RWPE1 (cell line): ENCODE results near the gene NMT1.

Experiments used
- CTCF ChIA-PET: fragments of 350-600 bp; sonication (Branson Sonifier 250); formaldehyde crosslinking; extraction: SDS; loops from one replicate; lab custom pipeline; 2021; lab: Yijun Ruan, JAX
- POLR2A ChIA-PET: fragments of 400-600 bp; formaldehyde crosslinking; extraction: SDS; loops from one replicate; lab custom pipeline; 2020; ENCODE audit warnings: antibody characterized with exemption; ENCODE audit not compliant: low non-redundant PET; lab: Yijun Ruan, JAX
- DNase-seq: peaks from one replicate; pipeline ENCODE4 v3.0.0; 2012; ENCODE audit warnings: low spot score
- H3K27ac ChIP-seq: fragments of 450-650 bp; 2 replicates; pipeline ENCODE4 v1.5.1; 2017
- TF ChIP-seq, protein P1 (sequence below): fragments of 450-650 bp; conservative IDR thresholded peaks from 2 replicates; pipeline ENCODE4 v1.5.1; 2017; ENCODE audit warnings: low read depth, mild to moderate bottlenecking

The NMT1 gene

DNA sequence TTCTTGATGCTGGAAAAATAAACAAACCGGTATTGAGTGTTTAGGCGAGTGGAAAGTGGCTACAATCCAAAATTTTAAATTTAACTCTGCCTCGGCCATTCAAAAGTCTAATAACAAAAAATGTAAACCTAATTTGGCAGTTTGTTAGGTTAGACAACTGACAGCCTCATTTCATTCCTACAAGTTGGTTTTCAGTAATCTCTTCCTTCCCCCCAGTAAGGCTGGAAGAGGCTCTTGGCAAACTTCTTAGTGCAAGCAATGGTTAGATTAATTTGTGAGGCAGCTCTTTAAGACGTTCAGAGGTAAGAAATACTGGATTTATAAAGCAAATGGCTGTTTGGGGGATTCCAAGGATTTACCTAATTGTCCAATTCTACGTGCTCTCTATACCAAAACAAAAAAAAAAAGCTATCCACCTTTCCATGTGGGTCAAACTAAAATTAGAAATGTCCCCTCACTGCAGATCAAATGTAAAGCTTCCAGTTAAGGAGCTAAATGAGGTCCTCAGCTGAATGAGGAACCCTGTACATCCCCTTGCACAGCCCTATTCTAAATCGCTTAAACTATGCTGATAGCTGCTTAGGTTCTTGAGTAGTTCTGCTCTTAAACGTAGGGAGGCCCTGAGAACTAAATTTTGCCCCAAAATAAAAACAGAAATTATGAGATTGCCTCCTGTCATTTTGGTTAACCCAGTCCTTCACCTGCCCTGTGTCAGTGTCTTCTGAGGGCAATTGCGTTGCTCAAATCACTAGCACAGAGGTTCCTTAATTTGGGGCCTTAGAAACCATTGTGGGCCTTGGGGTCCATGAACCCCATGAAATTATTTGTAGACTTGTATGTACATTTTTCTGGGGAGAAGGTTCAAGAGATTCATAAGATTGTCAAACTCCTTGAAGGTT is 90.0 kb downstream of the NMT1 start:
- TF ChIP-seq, protein P1, sequence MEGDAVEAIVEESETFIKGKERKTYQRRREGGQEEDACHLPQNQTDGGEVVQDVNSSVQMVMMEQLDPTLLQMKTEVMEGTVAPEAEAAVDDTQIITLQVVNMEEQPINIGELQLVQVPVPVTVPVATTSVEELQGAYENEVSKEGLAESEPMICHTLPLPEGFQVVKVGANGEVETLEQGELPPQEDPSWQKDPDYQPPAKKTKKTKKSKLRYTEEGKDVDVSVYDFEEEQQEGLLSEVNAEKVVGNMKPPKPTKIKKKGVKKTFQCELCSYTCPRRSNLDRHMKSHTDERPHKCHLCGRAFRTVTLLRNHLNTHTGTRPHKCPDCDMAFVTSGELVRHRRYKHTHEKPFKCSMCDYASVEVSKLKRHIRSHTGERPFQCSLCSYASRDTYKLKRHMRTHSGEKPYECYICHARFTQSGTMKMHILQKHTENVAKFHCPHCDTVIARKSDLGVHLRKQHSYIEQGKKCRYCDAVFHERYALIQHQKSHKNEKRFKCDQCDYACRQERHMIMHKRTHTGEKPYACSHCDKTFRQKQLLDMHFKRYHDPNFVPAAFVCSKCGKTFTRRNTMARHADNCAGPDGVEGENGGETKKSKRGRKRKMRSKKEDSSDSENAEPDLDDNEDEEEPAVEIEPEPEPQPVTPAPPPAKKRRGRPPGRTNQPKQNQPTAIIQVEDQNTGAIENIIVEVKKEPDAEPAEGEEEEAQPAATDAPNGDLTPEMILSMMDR, result no peak
- no peak for DNase-seq
- ChIA-PET POLR2A (interaction anchor here (0.5 to 4.8 kb wide), 11 partner anchors 10 to 831 kb away, joined by 3 to 51 read pairs (median 6); partner anchors contain the start of genes ACBD4 and HEXIM2), CTCF (interaction anchor here (0.5 to 5.8 kb wide), 9 partner anchors 9 to 236 kb away, joined by 3 to 99 read pairs (median 6); partner anchors contain the start of genes ACBD4 and HEXIM2)
- H3K27ac ChIP-seq, result no peak overlapping the region

DNA sequence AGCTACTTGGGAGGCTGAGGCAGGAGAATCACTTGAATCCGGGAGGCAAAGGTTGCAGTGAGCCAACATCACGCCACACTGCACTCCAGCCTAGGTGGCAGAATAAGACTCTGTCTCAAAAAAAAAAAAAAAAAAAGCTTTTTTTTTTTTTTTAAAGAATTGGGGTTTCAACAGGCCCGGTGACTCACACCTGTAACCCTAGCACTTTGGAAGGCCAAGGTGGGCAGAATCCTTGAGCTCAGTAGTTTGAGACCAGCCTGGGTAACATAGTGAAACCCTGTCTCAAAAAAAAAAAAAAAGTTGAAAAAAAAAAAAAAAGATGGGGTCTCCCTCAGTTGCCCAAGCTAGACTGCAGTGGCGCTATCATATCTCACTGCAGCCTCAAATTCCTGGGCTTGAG is 93.9 kb downstream of the NMT1 start:
- no peak for DNase-seq
- POLR2A ChIA-PET, result interaction anchor here (0.5 to 1.5 kb wide), 8 partner anchors 17 to 170 kb away, joined by 3 to 10 read pairs (median 5); no protein-coding TSS in a partner anchor
- TF ChIP-seq, protein P1, result no peak
- peak overlapping the region; percentile 54 for H3K27ac ChIP-seq
- CTCF ChIA-PET, result interaction anchor here (1.4 kb wide), 1 partner anchor 22 kb away, joined by 8 read pairs; no protein-coding TSS in a partner anchor

DNA sequence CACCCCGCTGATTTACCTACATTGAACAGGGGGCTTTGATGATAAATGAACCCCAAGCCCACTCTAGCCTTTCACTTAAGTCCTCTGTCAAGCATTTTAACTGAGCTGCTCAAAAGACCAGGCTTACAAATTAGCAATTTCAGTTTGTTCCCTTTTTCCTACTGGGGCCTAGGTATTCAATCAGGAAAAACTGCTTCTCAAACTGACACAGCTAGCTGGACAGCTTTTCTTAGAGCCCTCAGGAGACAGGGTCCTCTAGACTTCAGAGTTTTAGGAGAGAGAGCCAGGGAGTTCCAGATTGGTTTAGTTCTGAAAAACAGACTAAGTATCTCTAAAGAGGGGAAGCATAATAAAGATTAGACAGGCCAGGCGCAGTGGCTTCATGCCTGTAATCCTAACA is 94.4 kb downstream of the NMT1 start:
- DNase-seq, result no peak
- TF ChIP-seq, protein P1, result no peak
- peak overlapping the region; percentile 54 for H3K27ac ChIP-seq
- POLR2A ChIA-PET, result interaction anchor here (0.5 to 1.5 kb wide), 6 partner anchors 16 to 104 kb away, joined by 3 to 10 read pairs (median 5); no protein-coding TSS in a partner anchor
- CTCF ChIA-PET, result interaction anchor here (0.9 to 1.4 kb wide), 2 partner anchors 21 to 42 kb away, joined by 3 to 8 read pairs; no protein-coding TSS in a partner anchor

DNA sequence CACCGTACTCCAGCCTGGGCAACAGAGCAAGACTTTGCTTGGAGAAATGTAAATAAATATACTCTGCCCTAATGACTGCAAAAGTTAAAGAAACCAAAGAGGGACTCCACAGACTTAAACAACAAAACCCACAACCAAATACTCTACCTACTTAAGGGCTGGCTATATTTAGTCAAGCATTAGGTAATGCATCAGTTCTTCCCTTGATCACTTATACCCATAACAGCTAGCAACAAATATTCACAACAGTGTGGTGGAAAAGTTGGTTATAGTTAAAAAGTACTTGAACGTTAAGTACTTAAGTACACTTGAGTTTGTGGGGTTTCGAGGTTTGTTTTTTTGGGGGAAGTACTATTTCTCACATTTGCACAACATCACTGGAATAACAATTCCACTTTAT is 95.1 kb downstream of the NMT1 start:
- TF ChIP-seq, protein P1, result no peak
- CTCF ChIA-PET, result interaction anchor here (0.6 to 1.4 kb wide), 3 partner anchors 21 to 41 kb away, joined by 3 to 8 read pairs (median 3); no protein-coding TSS in a partner anchor
- DNase-seq, result no peak
- H3K27ac ChIP-seq, result peak overlapping the region; percentile 54
- POLR2A ChIA-PET, result interaction anchor here (1.5 kb wide), 1 partner anchor 16 kb away, joined by 5 read pairs; no protein-coding TSS in a partner anchor
